Loucy (cell line): ENCODE data around the gene TPM4.

Experiments
- CTCF ChIP-seq: fragments of 200-600 bp; sonication (generic); conservative IDR thresholded peaks from 2 replicates; pipeline ENCODE4 v1.5.1; 2014; ENCODE audit warnings: mild to moderate bottlenecking, antibody characterized with exemption, low read length
- EZH2phosphoT487 ChIP-seq: fragments of 200-600 bp; IDR thresholded peaks from 2 replicates; pipeline ENCODE4 v1.6.1; 2018; ENCODE audit warnings: antibody characterized with exemption, mild to moderate bottlenecking, moderate library complexity, borderline replicate concordance

DNA sequence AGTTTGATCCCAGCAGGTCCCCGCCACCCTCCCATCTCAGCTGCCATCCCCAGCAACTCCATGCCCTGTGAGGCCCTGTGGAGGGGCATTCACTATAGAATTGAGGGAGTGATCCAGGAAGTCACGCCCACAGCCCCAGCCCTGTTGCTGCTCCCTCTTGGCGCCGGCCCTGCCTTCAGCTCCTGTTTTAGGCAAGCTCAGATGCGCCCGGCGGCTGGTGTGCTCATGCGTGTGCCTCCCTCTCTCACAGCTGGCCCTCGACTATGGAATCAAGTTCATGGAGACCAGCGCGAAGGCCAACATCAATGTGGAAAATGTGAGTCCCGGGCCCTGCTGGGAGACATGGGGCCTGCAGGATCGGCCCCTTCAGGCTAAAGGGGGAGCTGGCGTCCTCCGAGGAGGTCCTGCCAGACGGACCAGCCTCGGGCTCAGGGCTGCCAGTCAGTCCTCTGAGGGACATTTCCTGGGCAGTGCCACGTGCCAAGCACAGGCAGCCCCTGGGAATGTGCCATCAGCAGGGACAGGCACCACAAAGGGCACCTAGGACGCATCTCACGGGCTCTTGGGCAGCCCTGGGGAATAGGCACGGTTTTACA, 51.6 kb downstream of the TPM4 start:
- TF ChIP-seq CTCF (no peak), EZH2phosphoT487 (no peak)
